ENCODE measurements around the gene SNAP47.

The SNAP47 gene

DNA sequence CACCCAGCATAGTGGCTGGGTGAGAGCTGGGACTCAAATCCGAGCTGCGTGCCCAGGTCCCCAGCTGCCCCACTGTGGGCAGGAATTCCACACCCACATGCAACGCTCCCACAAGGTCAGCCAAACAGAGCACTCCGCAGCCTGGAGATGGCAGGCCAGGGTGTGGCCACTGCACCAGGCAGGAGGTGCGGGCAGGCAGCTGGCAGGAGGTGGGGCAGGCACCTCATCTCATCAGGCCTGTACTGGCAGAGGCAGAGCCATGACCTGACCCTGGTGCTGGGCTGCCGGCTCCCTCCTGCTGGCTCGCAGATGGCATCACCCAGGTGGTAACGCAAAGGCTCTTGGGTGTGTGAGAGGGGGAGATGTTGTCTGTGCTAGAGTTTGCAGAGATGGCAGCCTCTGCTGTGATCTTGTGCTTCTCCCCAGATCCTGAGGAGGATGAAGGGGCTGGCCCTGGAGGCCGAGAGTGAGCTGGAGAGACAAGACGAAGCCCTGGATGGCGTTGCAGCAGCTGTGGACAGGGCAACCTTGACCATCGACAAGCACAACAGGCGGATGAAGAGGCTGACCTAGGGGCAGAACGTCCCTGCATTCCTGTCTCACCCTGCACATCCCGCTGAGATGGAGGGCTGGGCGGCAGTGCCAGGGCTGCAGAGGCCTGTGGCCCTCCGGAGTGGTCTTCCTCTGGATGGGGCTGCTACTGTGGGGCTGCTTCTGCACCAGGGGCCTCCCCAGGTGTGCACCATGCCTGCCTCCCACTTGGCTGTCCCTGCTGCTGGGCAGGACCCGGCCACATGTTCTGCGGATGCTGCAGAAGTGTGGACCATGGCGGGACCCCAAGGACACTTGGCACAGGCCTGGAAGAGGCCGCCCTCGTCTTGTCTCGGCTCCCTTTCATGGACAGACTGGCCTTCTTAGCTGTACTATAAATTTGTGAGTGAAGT lies 45.1 kb downstream of the SNAP47 start:
- H2AFZ ChIP-seq (ENCODE audit: low read length): no peak overlapping the region

GRCh38 chr1:227781314-227781930 lies 46.2 kb downstream of the SNAP47 start:
- Histone ChIP-seq H3K79me2 (ENCODE audit: insufficient read depth, low read length) (no peaks in the 10 kb centered on the region), H3K4me1 (ENCODE audit: insufficient read depth, low read length, poor library complexity, severe bottlenecking) (no peaks in the 10 kb centered on the region), H3K27me3 (ENCODE audit: insufficient read depth, low read length, poor library complexity, severe bottlenecking) (no peaks in the 10 kb centered on the region), H3K36me3 (ENCODE audit: insufficient read depth, low read length) (peaks cover 3% of the 10 kb centered on the region; the same call in 1 of the 2 replicates), H3F3A (ENCODE audit: low read depth) (no peaks in the 10 kb centered on the region), H3K9me3 (ENCODE audit: insufficient read depth, low read depth, low read length) (no peaks in the 10 kb centered on the region), H3K9ac (ENCODE audit: low read depth, low read length, poor library complexity, severe bottlenecking) (no peak overlapping the region), H2AFZ (ENCODE audit: low read length) (no peak overlapping the region), H3K4me2 (ENCODE audit: low read depth, low read length, poor library complexity, severe bottlenecking) (no peak overlapping the region), H4K20me1 (ENCODE audit: insufficient read depth, low read length, poor library complexity, severe bottlenecking) (no peaks in the 10 kb centered on the region), H3K9me2 (replicated peaks; ENCODE audit: low read depth, low read length) (no peaks in the 10 kb centered on the region), H3K4me3 (ENCODE audit: low read length, poor library complexity, severe bottlenecking) (no peak overlapping the region)
- no peak for TF ChIP-seq EZH2phosphoT487 (IDR thresholded peaks at IDR 0.05; ENCODE audit: borderline replicate concordance)
- TF ChIP-seq, protein P1, sequence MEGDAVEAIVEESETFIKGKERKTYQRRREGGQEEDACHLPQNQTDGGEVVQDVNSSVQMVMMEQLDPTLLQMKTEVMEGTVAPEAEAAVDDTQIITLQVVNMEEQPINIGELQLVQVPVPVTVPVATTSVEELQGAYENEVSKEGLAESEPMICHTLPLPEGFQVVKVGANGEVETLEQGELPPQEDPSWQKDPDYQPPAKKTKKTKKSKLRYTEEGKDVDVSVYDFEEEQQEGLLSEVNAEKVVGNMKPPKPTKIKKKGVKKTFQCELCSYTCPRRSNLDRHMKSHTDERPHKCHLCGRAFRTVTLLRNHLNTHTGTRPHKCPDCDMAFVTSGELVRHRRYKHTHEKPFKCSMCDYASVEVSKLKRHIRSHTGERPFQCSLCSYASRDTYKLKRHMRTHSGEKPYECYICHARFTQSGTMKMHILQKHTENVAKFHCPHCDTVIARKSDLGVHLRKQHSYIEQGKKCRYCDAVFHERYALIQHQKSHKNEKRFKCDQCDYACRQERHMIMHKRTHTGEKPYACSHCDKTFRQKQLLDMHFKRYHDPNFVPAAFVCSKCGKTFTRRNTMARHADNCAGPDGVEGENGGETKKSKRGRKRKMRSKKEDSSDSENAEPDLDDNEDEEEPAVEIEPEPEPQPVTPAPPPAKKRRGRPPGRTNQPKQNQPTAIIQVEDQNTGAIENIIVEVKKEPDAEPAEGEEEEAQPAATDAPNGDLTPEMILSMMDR (conservative IDR thresholded peaks at IDR 0.05; ENCODE audit: low read length): no peak

More for the DNA sequence above, 45.1 kb downstream of the SNAP47 start:
- no peak overlapping the region for H3K4me3 ChIP-seq (ENCODE audit: low read length, poor library complexity, severe bottlenecking)
- TF ChIP-seq EZH2phosphoT487 (IDR thresholded peaks at IDR 0.05; ENCODE audit: borderline replicate concordance): no peak
- TF ChIP-seq, protein P1 (conservative IDR thresholded peaks at IDR 0.05; ENCODE audit: low read length): no peak
- H3F3A ChIP-seq (ENCODE audit: low read depth): no peaks in the 10 kb centered on the region
- no peaks in the 10 kb centered on the region for H3K79me2 ChIP-seq (ENCODE audit: insufficient read depth, low read length)
- H3K9me3 ChIP-seq (ENCODE audit: insufficient read depth, low read depth, low read length): no peaks in the 10 kb centered on the region
- H3K27me3 ChIP-seq (ENCODE audit: insufficient read depth, low read length, poor library complexity, severe bottlenecking): no peaks in the 10 kb centered on the region
- H3K9ac ChIP-seq (ENCODE audit: low read depth, low read length, poor library complexity, severe bottlenecking): no peak overlapping the region
- peaks cover 11% of the 10 kb centered on the region; the same call in 1 of the 2 replicates for H3K36me3 ChIP-seq (ENCODE audit: insufficient read depth, low read length)
- no peak overlapping the region for H3K4me2 ChIP-seq (ENCODE audit: low read depth, low read length, poor library complexity, severe bottlenecking)
- no peaks in the 10 kb centered on the region for H4K20me1 ChIP-seq (ENCODE audit: insufficient read depth, low read length, poor library complexity, severe bottlenecking)
- no peaks in the 10 kb centered on the region for H3K4me1 ChIP-seq (ENCODE audit: insufficient read depth, low read length, poor library complexity, severe bottlenecking)
- H3K9me2 ChIP-seq (replicated peaks; ENCODE audit: low read depth, low read length): no peaks in the 10 kb centered on the region

GRCh38 chr1:227782226-227782625 lies 47.0 kb downstream of the SNAP47 start:
- H3K36me3 ChIP-seq (ENCODE audit: insufficient read depth, low read length): no peaks in the 10 kb centered on the region; the same call in 1 of the 2 replicates
- H3K4me3 ChIP-seq (ENCODE audit: low read length, poor library complexity, severe bottlenecking): no peak overlapping the region
- no peaks in the 10 kb centered on the region for H3K9me3 ChIP-seq (ENCODE audit: insufficient read depth, low read depth, low read length)
- peaks cover 2% of the 10 kb centered on the region for H3K4me1 ChIP-seq (ENCODE audit: insufficient read depth, low read length, poor library complexity, severe bottlenecking)
- H3K4me2 ChIP-seq (ENCODE audit: low read depth, low read length, poor library complexity, severe bottlenecking): no peak overlapping the region
- no peaks in the 10 kb centered on the region for H3K9me2 ChIP-seq (replicated peaks; ENCODE audit: low read depth, low read length)
- no peaks in the 10 kb centered on the region for H4K20me1 ChIP-seq (ENCODE audit: insufficient read depth, low read length, poor library complexity, severe bottlenecking)
- H2AFZ ChIP-seq (ENCODE audit: low read length): no peak overlapping the region
- H3K27me3 ChIP-seq (ENCODE audit: insufficient read depth, low read length, poor library complexity, severe bottlenecking): no peaks in the 10 kb centered on the region
- no peaks in the 10 kb centered on the region for H3K79me2 ChIP-seq (ENCODE audit: insufficient read depth, low read length)
- H3K9ac ChIP-seq (ENCODE audit: low read depth, low read length, poor library complexity, severe bottlenecking): no peak overlapping the region
- TF ChIP-seq, protein P1 (conservative IDR thresholded peaks at IDR 0.05; ENCODE audit: low read length): no peak
- TF ChIP-seq EZH2phosphoT487 (IDR thresholded peaks at IDR 0.05; ENCODE audit: borderline replicate concordance): no peak
- H3F3A ChIP-seq (ENCODE audit: low read depth): no peaks in the 10 kb centered on the region

All from Loucy (cell line).